HepG2 (cell line): Measurements from ENCODE around the gene VPS52. TPM values are rescaled to one million over a fixed set of nuclear protein-coding genes. Genes with fewer than 3 reads are reported as not detected.

Experiments
- GMEB1 ChIP-seq: sonication (generic); formaldehyde crosslinking; IDR thresholded peaks from 2 replicates; pipeline ENCODE4 v1.5.1; 2020; ENCODE audit warnings: missing genetic modification reagents, mild to moderate bottlenecking, borderline replicate concordance
- HIC2 ChIP-seq: sonication (generic); formaldehyde crosslinking; IDR thresholded peaks from 2 replicates; pipeline ENCODE4 v1.9.0; 2022; ENCODE audit warnings: low read depth, missing genetic modification reagents
- HMG20A ChIP-seq: IDR thresholded peaks from 2 replicates; pipeline ENCODE4 v1.6.1; 2016; ENCODE audit warnings: borderline replicate concordance
- HNRNPL ChIP-seq: fragments of 200-400 bp; formaldehyde crosslinking; IDR thresholded peaks from 2 replicates; pipeline ENCODE4 v1.6.1; 2017; ENCODE audit warnings: mild to moderate bottlenecking, low read depth, low read length
- SOX6 ChIP-seq, 2 experiments: fragments of 450-650 bp in 1 of 2; sonication (generic) in 1 of 2; formaldehyde crosslinking in 1 of 2; IDR thresholded peaks; 2 replicates each; pipeline versions ENCODE4 v1.4.0 to v1.6.1; 2017 to 2020; ENCODE audit warnings: antibody characterized with exemption in 1 of 2, mild to moderate bottlenecking in 1 of 2, missing genetic modification reagents in 1 of 2
- THAP7 ChIP-seq: sonication (generic); formaldehyde crosslinking; IDR thresholded peaks from 2 replicates; pipeline ENCODE4 v1.8.1; 2023; ENCODE audit warnings: mild to moderate bottlenecking, missing genetic modification reagents
- ZNF281 ChIP-seq: sonication (generic); formaldehyde crosslinking; IDR thresholded peaks from 2 replicates; pipeline ENCODE4 v1.4.0; 2020; ENCODE audit warnings: missing genetic modification reagents, borderline replicate concordance
- ZNF343 ChIP-seq: sonication (generic); formaldehyde crosslinking; IDR thresholded peaks from 2 replicates; pipeline ENCODE4 v1.4.0; 2020; ENCODE audit warnings: mild to moderate bottlenecking, missing genetic modification reagents
- ZNF407 ChIP-seq: sonication (generic); formaldehyde crosslinking; IDR thresholded peaks from one replicate; pipeline ENCODE4 v1.5.1; 2020; ENCODE audit warnings: mild to moderate bottlenecking, missing genetic modification reagents; ENCODE audit errors: not compliant biosample characterization
- ZNF598 ChIP-seq: sonication (generic); formaldehyde crosslinking; IDR thresholded peaks from 2 replicates; pipeline ENCODE4 v1.5.1; 2020; ENCODE audit warnings: mild to moderate bottlenecking, missing genetic modification reagents, borderline replicate concordance
- polyA plus RNA-seq, 8 experiments: library from polyadenylated mRNA; depleted of rRNA in 3 of 8; stranded (reverse) in 7 of 8; unstranded in 1 of 8; fragments of >200 nt; fragmentation: Illumina TruSeq in 4 of 8; extraction: Trizol in 4 of 8; gene quantifications; 2 replicates each; pipeline versions ENCODE4 v1.2.1 to v1.2.3, GENCODE V29; 2011 to 2016; ENCODE audit warnings: low read depth in 4 of 8, missing spikeins in 1 of 8, mixed read lengths in 1 of 8; ENCODE audit not compliant: insufficient read depth in 1 of 8
- total RNA-seq, 5 experiments: library from RNA; depleted of rRNA; stranded (reverse); fragments of >200 nt; fragmentation: Illumina TruSeq; extraction: Trizol; gene quantifications; 2 replicates each; pipeline ENCODE4 v1.2.3, GENCODE V29; 2016; ENCODE audit warnings: low read depth in 1 of 5

Gene VPS52
- total and polyA plus RNA-seq, 2 of the 13 experiments (the other 11 are each of a cell fraction or from before 2014, with no cell fraction given), result 48.9 to 85.5 TPM

GRCh38 chr6:33204415-33205190 is 67.1 kb downstream of the VPS52 start, which contains the start of gene HSD17B8 (continued):
- TF ChIP-seq ZNF407 (CRISPR knock-in tag) (peak; percentile 48), ZNF343 (CRISPR knock-in tag) (peak; percentile 89; the same call in 1 of the 2 replicates), GMEB1 (CRISPR knock-in tag) (peak; percentile 53; the same call in 1 of the 2 replicates), SOX6 (IDR thresholded peaks at IDR 0.05) (no peak), SOX6 (CRISPR knock-in tag; IDR thresholded peaks at IDR 0.05) (peak; percentile 62), HIC2 (CRISPR knock-in tag) (peak; percentile 62; the same call in 1 of the 2 replicates), THAP7 (CRISPR knock-in tag) (peak; percentile 56; the same call in 1 of the 2 replicates), HNRNPL (peak; percentile 79; the same call in 1 of the 2 replicates), HMG20A (CRISPR knock-in tag) (0 out of 2 replicates have a peak, but pooled peaks have one; percentile 19), ZNF598 (CRISPR knock-in tag) (0 out of 2 replicates have a peak, but pooled peaks have one; percentile 40), ZNF281 (CRISPR knock-in tag) (no peak)
